ENCODE results near the gene CAMKMT. TPM values are rescaled to one million over a fixed set of nuclear protein-coding genes. Genes with fewer than 3 reads are reported as not detected.

The CAMKMT gene
- total RNA-seq, 4 donors from 2014 or later: 9.8 to 33.0 (median 18.7) TPM

GRCh38 chr2:44723921-44724320 is 362.2 kb downstream of the CAMKMT start:
- no peaks in the 10 kb centered on the region for H3K4me1 ChIP-seq

GRCh38 chr2:44730593-44730992 is 368.8 kb downstream of the CAMKMT start:
- H3K9me3 ChIP-seq: no peaks in the 10 kb centered on the region
- TF ChIP-seq POLR2A (IDR thresholded peaks at IDR 0.05) (no peak), CTCF (IDR thresholded peaks at IDR 0.05) (no peak)
- no peak overlapping the region for H3K27ac ChIP-seq
- no peak for DNase-seq
- H3K27me3 ChIP-seq: no peaks in the 10 kb centered on the region
- no peaks in the 10 kb centered on the region for H3K36me3 ChIP-seq
- no peak overlapping the region for H3K4me3 ChIP-seq
- no peaks in the 10 kb centered on the region for H3K4me1 ChIP-seq

More at GRCh38 chr2:44723921-44724320, 362.2 kb downstream of the CAMKMT start:
- no peak for DNase-seq
- TF ChIP-seq CTCF (IDR thresholded peaks at IDR 0.05) (no peak), POLR2A (IDR thresholded peaks at IDR 0.05) (no peak)
- no peaks in the 10 kb centered on the region for H3K36me3 ChIP-seq
- H3K9me3 ChIP-seq: no peaks in the 10 kb centered on the region
- H3K27me3 ChIP-seq: no peaks in the 10 kb centered on the region
- no peak overlapping the region for H3K4me3 ChIP-seq
- H3K27ac ChIP-seq: no peak overlapping the region

GRCh38 chr2:44731505-44731904 is 369.8 kb downstream of the CAMKMT start:
- Histone ChIP-seq H3K9me3 (peaks cover 0 to 4% (median 0%) of the 10 kb centered on the region in 4 donors), H3K36me3 (no peaks in the 10 kb centered on the region), H3K27me3 (no peaks in the 10 kb centered on the region), H3K27ac (no peak overlapping the region), H3K4me3 (no peak overlapping the region), H3K4me1 (no peaks in the 10 kb centered on the region)
- TF ChIP-seq CTCF (IDR thresholded peaks at IDR 0.05) (no peak), POLR2A (IDR thresholded peaks at IDR 0.05) (no peak)
- DNase-seq: no peak

- Histone ChIP-seq H3K27ac (no peak overlapping the region), H3K27me3 (no peaks in the 10 kb centered on the region), H3K4me1 (no peaks in the 10 kb centered on the region), H3K9me3 (peaks cover 0 to 9% (median 0%) of the 10 kb centered on the region in 4 donors), H3K4me3 (no peak overlapping the region), H3K36me3 (no peaks in the 10 kb centered on the region)
- DNase-seq: no peak
- no peak for TF ChIP-seq POLR2A (IDR thresholded peaks at IDR 0.05)
- TF ChIP-seq CTCF (IDR thresholded peaks at IDR 0.05): no peak
These were observed 374.7 kb downstream of the CAMKMT start for GRCh38 chr2:44736270-44736942.

GRCh38 chr2:44740678-44741077 is 378.9 kb downstream of the CAMKMT start:
- DNase-seq: no peak
- Histone ChIP-seq H3K9me3 (peaks cover 0 to 9% (median 0%) of the 10 kb centered on the region in 4 donors), H3K4me3 (no peak overlapping the region), H3K27ac (no peak overlapping the region), H3K4me1 (no peaks in the 10 kb centered on the region), H3K36me3 (no peaks in the 10 kb centered on the region), H3K27me3 (no peaks in the 10 kb centered on the region)
- TF ChIP-seq POLR2A (IDR thresholded peaks at IDR 0.05) (no peak), CTCF (IDR thresholded peaks at IDR 0.05) (no peak)

Data from Peyer's patch (tissue), 4 donors.